ENCODE measurements around the gene GSTA3. TPM values are rescaled to one million over a fixed set of nuclear protein-coding genes. Genes with fewer than 3 reads are reported as not detected.
"Not testable (repeated sequence)": the region's sequence is repeated elsewhere in the genome, so short reads cannot be mapped to it uniquely, and the experiment has no call there.

Gene GSTA3
- polyA plus RNA-seq, 1 of the 3 experiments (the other 2 are of a cell fraction) = not detected

DNA sequence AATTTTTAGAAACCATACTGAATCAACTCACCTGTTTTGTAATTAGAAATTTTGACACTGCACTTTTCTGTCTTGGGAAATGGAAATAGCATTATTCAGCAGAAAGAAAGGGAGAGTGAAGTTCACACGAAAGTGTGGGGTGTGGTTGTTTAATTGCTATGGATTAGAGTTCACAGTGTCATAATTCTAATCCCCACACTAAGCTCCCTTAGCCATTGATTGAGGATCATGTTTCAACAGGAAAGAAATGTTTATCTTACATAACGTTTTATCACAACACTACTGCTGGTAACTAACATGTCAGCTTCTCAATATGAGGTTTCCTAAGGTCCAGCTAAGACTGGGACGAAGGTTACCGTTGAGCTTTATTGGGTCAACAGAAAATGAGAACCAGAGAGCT, 37.5 kb downstream of the GSTA3 start:
- no peaks in the 10 kb centered on the region for H3K36me3 ChIP-seq (replicated peaks in 1 of 2; ENCODE audit: control insufficient read depth in 1 of 2, insufficient read depth in 2 of 2, low read length in 1 of 2)
- H3K27me3 ChIP-seq (ENCODE audit: insufficient read depth) = no peaks in the 10 kb centered on the region
- ChIA-PET POLR2A (no interaction called here), CTCF (interaction anchor here (2.0 kb wide), 1 partner anchor 11 kb away, joined by 7 read pairs; no protein-coding TSS in a partner anchor)
- H3K79me2 ChIP-seq (ENCODE audit: insufficient read depth) = no peaks in the 10 kb centered on the region
- H3F3A ChIP-seq (replicated peaks; ENCODE audit: insufficient read depth) = no peaks in the 10 kb centered on the region
- no peak for TF ChIP-seq FOXJ3 (CRISPR knock-in tag; IDR thresholded peaks at IDR 0.05)
- TF ChIP-seq EP300 (IDR thresholded peaks at IDR 0.05; ENCODE audit: borderline replicate concordance in 1 of 2, low read depth in 1 of 2, low read length in 1 of 2) = no peak
- no peak for TF ChIP-seq ELF1 (IDR thresholded peaks at IDR 0.05)
- H3K4me3 ChIP-seq (ENCODE audit: low read depth in 2 of 2, low read length in 1 of 2) = no peak overlapping the region
- no peaks in the 10 kb centered on the region for H3K9me2 ChIP-seq
- no peak overlapping the region for H2AFZ ChIP-seq (ENCODE audit: low read depth)
- no peaks in the 10 kb centered on the region for H4K20me1 ChIP-seq (ENCODE audit: insufficient read depth)
- no peak overlapping the region for H3K4me2 ChIP-seq
- no peak for DNase-seq
- WGBS (ENCODE audit: low lambda C conversion rate) = 41% methylated on average over 4 of the region's 4 CpGs
- H3K9ac ChIP-seq = no peak overlapping the region
- no peaks in the 10 kb centered on the region for H3K9me3 ChIP-seq
- H3K27ac ChIP-seq (ENCODE audit: low read depth in 2 of 2, low read length in 1 of 2) = no peak overlapping the region
- H3K4me1 ChIP-seq (ENCODE audit: control insufficient read depth in 1 of 2, insufficient read depth in 2 of 2, low read depth in 1 of 2, low read length in 1 of 2) = peaks cover 5% of the 10 kb centered on the region in 2 experiments; a peak in 3 of 4 replicates

DNA sequence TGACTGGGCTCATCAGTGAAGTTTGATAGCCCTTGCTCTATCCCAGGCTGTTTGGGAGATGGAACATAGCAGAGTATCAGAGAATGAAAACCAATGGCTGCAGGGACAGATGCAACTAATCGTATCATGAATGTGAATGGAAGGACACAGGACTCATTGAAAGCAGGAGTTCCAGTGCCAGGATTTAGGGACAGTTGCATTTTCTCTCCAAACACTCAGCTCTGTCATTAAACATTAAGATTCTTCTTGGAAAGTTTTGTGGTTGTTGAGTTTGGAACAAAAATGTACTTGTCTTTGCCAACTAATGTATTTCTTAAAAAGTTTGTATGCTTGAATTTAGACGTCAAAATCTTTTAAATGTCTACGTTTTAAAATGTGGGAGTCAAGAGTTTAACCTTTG, 37.9 kb downstream of the GSTA3 start:
- H3K9me3 ChIP-seq = no peaks in the 10 kb centered on the region
- H3K9ac ChIP-seq = no peak overlapping the region
- peaks cover 1 to 5% of the 10 kb centered on the region in 2 experiments; a peak in 3 of 4 replicates for H3K4me1 ChIP-seq (ENCODE audit: control insufficient read depth in 1 of 2, insufficient read depth in 2 of 2, low read depth in 1 of 2, low read length in 1 of 2)
- POLR2A ChIA-PET = no interaction called here
- H3K9me2 ChIP-seq = no peaks in the 10 kb centered on the region
- no peak for DNase-seq
- TF ChIP-seq TCF12 (IDR thresholded peaks at IDR 0.05) (no peak), RFX5 (IDR thresholded peaks at IDR 0.05; ENCODE audit: low read length) (no peak), NRF1 (IDR thresholded peaks at IDR 0.05; ENCODE audit: low read depth, low read length) (no peak), SMC3 (IDR thresholded peaks at IDR 0.05; ENCODE audit: low read depth, low read length) (no peak), POLR2AphosphoS5 (IDR thresholded peaks at IDR 0.05; ENCODE audit: low read depth, low read length) (no peak), FOSL2 (IDR thresholded peaks at IDR 0.05; ENCODE audit: borderline replicate concordance, low read depth) (no peak), TAF1 (IDR thresholded peaks at IDR 0.05; ENCODE audit: borderline replicate concordance, low read depth, low read length) (no peak)
- TF ChIP-seq, protein P1, sequence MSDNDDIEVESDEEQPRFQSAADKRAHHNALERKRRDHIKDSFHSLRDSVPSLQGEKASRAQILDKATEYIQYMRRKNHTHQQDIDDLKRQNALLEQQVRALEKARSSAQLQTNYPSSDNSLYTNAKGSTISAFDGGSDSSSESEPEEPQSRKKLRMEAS (IDR thresholded peaks at IDR 0.05; ENCODE audit: low read depth) = no peak
- TF ChIP-seq, protein P2, sequence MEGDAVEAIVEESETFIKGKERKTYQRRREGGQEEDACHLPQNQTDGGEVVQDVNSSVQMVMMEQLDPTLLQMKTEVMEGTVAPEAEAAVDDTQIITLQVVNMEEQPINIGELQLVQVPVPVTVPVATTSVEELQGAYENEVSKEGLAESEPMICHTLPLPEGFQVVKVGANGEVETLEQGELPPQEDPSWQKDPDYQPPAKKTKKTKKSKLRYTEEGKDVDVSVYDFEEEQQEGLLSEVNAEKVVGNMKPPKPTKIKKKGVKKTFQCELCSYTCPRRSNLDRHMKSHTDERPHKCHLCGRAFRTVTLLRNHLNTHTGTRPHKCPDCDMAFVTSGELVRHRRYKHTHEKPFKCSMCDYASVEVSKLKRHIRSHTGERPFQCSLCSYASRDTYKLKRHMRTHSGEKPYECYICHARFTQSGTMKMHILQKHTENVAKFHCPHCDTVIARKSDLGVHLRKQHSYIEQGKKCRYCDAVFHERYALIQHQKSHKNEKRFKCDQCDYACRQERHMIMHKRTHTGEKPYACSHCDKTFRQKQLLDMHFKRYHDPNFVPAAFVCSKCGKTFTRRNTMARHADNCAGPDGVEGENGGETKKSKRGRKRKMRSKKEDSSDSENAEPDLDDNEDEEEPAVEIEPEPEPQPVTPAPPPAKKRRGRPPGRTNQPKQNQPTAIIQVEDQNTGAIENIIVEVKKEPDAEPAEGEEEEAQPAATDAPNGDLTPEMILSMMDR (IDR thresholded peaks at IDR 0.05) = no peak
- CTCF ChIA-PET = interaction anchor here (2.0 kb wide), 1 partner anchor 11 kb away, joined by 7 read pairs; no protein-coding TSS in a partner anchor
- H3K4me2 ChIP-seq = no peak overlapping the region
- H3K79me2 ChIP-seq (ENCODE audit: insufficient read depth) = no peaks in the 10 kb centered on the region
- WGBS (ENCODE audit: low lambda C conversion rate) = 37% methylated on average over 3 of the region's 3 CpGs
- H3F3A ChIP-seq (replicated peaks; ENCODE audit: insufficient read depth) = no peaks in the 10 kb centered on the region
- H2AFZ ChIP-seq (ENCODE audit: low read depth) = no peak overlapping the region
- H3K4me3 ChIP-seq (ENCODE audit: low read depth in 2 of 2, low read length in 1 of 2) = no peak overlapping the region
- no peaks in the 10 kb centered on the region for H4K20me1 ChIP-seq (ENCODE audit: insufficient read depth)
- H3K27me3 ChIP-seq (ENCODE audit: insufficient read depth) = no peaks in the 10 kb centered on the region
- H3K36me3 ChIP-seq (replicated peaks in 1 of 2; ENCODE audit: control insufficient read depth in 1 of 2, insufficient read depth in 2 of 2, low read length in 1 of 2) = no peaks in the 10 kb centered on the region
- no peak overlapping the region for H3K27ac ChIP-seq (ENCODE audit: low read depth in 2 of 2, low read length in 1 of 2)

DNA sequence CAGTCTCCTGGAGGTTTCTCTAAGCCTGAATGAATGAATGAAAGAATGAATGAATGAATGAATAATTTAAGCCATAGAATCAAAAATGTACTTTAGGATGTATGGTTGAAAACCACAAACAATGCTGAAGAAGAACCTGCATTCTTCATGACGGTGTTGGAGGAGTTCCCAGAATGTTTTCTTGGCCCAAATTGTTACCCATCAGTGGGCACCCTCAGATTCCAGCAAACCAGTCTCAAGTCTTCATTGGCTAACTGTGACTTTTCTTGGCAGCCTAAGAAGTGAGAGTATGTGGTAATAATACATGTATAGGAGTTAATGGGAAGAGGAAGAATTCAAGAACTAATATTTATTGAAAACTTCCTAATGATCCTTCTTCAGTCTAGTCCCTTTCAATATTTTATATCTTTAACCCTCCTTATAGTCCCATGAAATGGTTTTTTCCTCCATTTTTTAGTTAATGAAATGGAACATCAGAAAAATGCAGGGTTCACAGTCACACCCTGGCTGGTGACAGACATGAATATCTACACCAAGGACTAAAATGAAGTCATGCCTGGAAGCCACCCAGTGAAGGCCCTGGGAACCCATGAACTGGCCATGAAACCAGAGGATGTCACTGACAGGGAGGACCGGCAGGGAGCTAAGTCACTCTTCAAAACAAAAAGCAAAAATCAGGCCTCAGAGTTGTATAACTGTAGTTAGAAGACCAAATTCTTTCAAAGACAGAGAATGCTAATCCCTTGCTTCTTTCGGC, 39.0 kb downstream of the GSTA3 start:
- H3K79me2 ChIP-seq (ENCODE audit: insufficient read depth); H3K27ac ChIP-seq (ENCODE audit: low read depth in 2 of 2, low read length in 1 of 2); H3K9me3 ChIP-seq; DNase-seq; H3K4me1 ChIP-seq (ENCODE audit: control insufficient read depth in 1 of 2, insufficient read depth in 2 of 2, low read depth in 1 of 2, low read length in 1 of 2); H3F3A ChIP-seq (replicated peaks; ENCODE audit: insufficient read depth); H3K36me3 ChIP-seq (replicated peaks in 1 of 2; ENCODE audit: control insufficient read depth in 1 of 2, insufficient read depth in 2 of 2, low read length in 1 of 2); H3K9ac ChIP-seq; H3K9me2 ChIP-seq; H3K4me2 ChIP-seq; H3K27me3 ChIP-seq (ENCODE audit: insufficient read depth); H3K4me3 ChIP-seq (ENCODE audit: low read depth in 2 of 2, low read length in 1 of 2); H4K20me1 ChIP-seq (ENCODE audit: insufficient read depth); POLR2A ChIA-PET; H2AFZ ChIP-seq (ENCODE audit: low read depth): not testable (repeated sequence)
- WGBS (ENCODE audit: low lambda C conversion rate) = 80% methylated on average over 3 of the region's 3 CpGs
- CTCF ChIA-PET = interaction anchor here (2.0 kb wide), 1 partner anchor 12 kb away, joined by 7 read pairs; no protein-coding TSS in a partner anchor

DNA sequence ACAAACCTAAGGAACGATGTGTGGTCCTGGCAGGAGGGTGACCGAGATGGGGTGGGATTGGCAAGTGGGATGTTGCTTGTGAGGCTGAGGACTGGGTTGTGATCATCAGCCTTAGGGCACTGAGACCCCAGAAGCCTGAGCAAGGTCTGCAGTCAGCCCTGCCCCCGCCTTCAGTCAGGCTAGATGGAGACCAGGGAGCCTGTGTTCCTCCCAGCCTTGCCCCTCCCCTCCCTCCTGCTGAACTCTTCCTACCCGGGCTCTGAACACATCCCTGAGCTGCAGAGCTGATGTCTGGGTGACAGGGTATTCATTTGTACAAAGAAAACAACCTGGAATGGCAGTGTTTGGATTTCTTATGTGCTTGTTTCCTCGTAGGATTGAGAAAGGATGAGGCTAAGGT, 40.6 kb downstream of the GSTA3 start:
- H3K4me3 ChIP-seq (ENCODE audit: low read depth in 2 of 2, low read length in 1 of 2); CTCF ChIA-PET; H3K4me2 ChIP-seq; H3K9me3 ChIP-seq; H3K9me2 ChIP-seq; H2AFZ ChIP-seq (ENCODE audit: low read depth); H3K4me1 ChIP-seq (ENCODE audit: control insufficient read depth in 1 of 2, insufficient read depth in 2 of 2, low read depth in 1 of 2, low read length in 1 of 2); H3K9ac ChIP-seq; H4K20me1 ChIP-seq (ENCODE audit: insufficient read depth); H3K27me3 ChIP-seq (ENCODE audit: insufficient read depth); H3K79me2 ChIP-seq (ENCODE audit: insufficient read depth); H3K36me3 ChIP-seq (replicated peaks in 1 of 2; ENCODE audit: control insufficient read depth in 1 of 2, insufficient read depth in 2 of 2, low read length in 1 of 2); DNase-seq; H3K27ac ChIP-seq (ENCODE audit: low read depth in 2 of 2, low read length in 1 of 2); POLR2A ChIA-PET; H3F3A ChIP-seq (replicated peaks; ENCODE audit: insufficient read depth): not testable (repeated sequence)
- WGBS (ENCODE audit: low lambda C conversion rate) = 22% methylated on average over 3 of the region's 5 CpGs

All from SK-N-SH (cell line).